H1 (cell line): ENCODE results near the gene MCMBP. TPM values are rescaled to one million over a fixed set of nuclear protein-coding genes. Genes with fewer than 3 reads are reported as not detected.

Experiments used
- RFX5 ChIP-seq: IDR thresholded peaks from 2 replicates; pipeline ENCODE4 v1.6.1; 2011; ENCODE audit warnings: low read depth, low read length, improper control_type of control experiment, borderline replicate concordance
- polyA plus RNA-seq, 7 experiments: library from polyadenylated mRNA; depleted of rRNA in 3 of 7; stranded (reverse) in 5 of 7; unstranded in 2 of 7; fragments of >200 nt in 5 of 7; fragments of 200-250 nt in 2 of 7; gene quantifications; 1 replicate in 5 of 7; 2 replicates in 1 of 7; 4 replicates in 1 of 7; pipeline versions ENCODE4 v1.2.1 to v1.2.3, GENCODE V29; 2011 to 2013; ENCODE audit warnings: missing spikeins in 2 of 7, mixed read lengths in 2 of 7
- total RNA-seq: library from RNA; stranded (reverse); fragmentation: NEBNext Ultra II Directional; extraction: Animal tissue kit (Norgen Biotek cat#: 25700); gene quantifications from 2 replicates; pipeline ENCODE4 v1.2.1, GENCODE V29; 2021

Gene MCMBP
- total and polyA plus RNA-seq, 2 of the 8 experiments (the other 6 are each of a cell fraction or from before 2014, with no cell fraction given), result 67.3 to 81.7 TPM

DNA sequence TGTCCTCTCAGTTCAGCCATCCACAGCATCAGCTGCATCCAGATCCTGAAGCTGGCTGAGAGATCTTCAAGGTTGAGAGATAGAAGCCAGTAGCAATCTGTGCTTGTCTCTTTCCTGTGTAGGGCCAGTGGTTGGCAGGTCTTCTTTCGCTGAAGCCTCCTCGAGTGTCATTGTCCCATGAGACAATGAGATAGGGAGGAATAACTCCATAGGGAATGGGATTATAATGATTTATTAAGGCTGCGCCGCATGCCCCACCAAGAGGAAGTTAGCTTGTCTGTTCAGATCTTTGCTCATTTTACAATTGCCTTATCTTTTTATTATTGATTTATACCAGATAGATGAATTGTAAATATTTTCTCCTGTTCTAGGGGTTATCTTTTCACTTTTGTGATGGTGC, 61.5 kb downstream of the MCMBP start (continued):
- no peak for TF ChIP-seq RFX5
- TF ChIP-seq, all 59 proteins: peak for 0
